Nephron progenitor cell (in vitro differentiated cells): ENCODE measurements around the gene DMD.

Experiments used
- DNase-seq: peaks from one replicate; pipeline ENCODE4 v3.0.0; 2021
- H3K27ac Mint-ChIP-seq: 2 replicates; pipeline ENCODE4 v1.8.0; 2021; ENCODE audit warnings: mild to moderate bottlenecking, moderate library complexity, mixed read lengths
- H3K27me3 Mint-ChIP-seq: 2 replicates; pipeline ENCODE4 v1.8.0; 2021; ENCODE audit warnings: mild to moderate bottlenecking, low read depth, mixed read lengths; ENCODE audit not compliant: poor library complexity
- H3K36me3 Mint-ChIP-seq: 2 replicates; pipeline ENCODE4 v1.8.0; 2021; ENCODE audit warnings: low read depth, mixed read lengths
- H3K4me1 Mint-ChIP-seq: 2 replicates; pipeline ENCODE4 v1.8.0; 2021; ENCODE audit warnings: mixed read lengths
- H3K4me3 Mint-ChIP-seq: 2 replicates; pipeline ENCODE4 v1.8.0; 2021; ENCODE audit warnings: mild to moderate bottlenecking, moderate library complexity, mixed read lengths
- H3K9me3 Mint-ChIP-seq: 2 replicates; pipeline ENCODE4 v1.8.0; 2021; ENCODE audit warnings: mild to moderate bottlenecking, moderate library complexity, mixed read lengths
- TF ChIP-seq, protein P1 (sequence below): fragments of 200-600 bp; sonication (generic); IDR thresholded peaks from 2 replicates; pipeline ENCODE4 v1.5.0; 2021; ENCODE audit warnings: antibody characterized with exemption

DMD gene

DNA sequence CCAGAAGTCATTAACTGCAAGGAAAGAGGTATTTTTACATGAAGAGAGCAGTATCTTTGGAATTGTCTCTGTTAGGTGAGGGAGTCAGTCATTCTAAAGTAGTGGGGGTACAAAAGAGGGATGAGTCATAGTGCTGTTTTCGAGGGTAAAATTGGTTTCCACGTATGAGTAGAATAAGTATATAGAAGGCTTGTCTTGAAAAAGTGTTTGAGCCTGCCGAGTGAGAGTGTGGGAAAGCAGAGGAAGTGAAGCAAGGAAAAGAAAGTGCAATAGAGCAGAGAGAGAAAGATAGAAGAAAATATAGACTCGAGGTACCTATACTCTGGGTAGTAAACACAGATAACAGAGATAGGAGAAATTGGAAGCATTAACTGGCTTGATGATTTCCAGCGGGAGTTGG, 696.4 kb downstream of the DMD start:
- Mint-ChIP-seq H3K4me1 (no peaks in the 10 kb centered on the region), H3K9me3 (no peaks in the 10 kb centered on the region), H3K27me3 (no peaks in the 10 kb centered on the region), H3K4me3 (no peak overlapping the region), H3K27ac (no peak overlapping the region), H3K36me3 (no peaks in the 10 kb centered on the region)
- no peak for DNase-seq
- TF ChIP-seq, protein P1, sequence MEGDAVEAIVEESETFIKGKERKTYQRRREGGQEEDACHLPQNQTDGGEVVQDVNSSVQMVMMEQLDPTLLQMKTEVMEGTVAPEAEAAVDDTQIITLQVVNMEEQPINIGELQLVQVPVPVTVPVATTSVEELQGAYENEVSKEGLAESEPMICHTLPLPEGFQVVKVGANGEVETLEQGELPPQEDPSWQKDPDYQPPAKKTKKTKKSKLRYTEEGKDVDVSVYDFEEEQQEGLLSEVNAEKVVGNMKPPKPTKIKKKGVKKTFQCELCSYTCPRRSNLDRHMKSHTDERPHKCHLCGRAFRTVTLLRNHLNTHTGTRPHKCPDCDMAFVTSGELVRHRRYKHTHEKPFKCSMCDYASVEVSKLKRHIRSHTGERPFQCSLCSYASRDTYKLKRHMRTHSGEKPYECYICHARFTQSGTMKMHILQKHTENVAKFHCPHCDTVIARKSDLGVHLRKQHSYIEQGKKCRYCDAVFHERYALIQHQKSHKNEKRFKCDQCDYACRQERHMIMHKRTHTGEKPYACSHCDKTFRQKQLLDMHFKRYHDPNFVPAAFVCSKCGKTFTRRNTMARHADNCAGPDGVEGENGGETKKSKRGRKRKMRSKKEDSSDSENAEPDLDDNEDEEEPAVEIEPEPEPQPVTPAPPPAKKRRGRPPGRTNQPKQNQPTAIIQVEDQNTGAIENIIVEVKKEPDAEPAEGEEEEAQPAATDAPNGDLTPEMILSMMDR = no peak

DNA sequence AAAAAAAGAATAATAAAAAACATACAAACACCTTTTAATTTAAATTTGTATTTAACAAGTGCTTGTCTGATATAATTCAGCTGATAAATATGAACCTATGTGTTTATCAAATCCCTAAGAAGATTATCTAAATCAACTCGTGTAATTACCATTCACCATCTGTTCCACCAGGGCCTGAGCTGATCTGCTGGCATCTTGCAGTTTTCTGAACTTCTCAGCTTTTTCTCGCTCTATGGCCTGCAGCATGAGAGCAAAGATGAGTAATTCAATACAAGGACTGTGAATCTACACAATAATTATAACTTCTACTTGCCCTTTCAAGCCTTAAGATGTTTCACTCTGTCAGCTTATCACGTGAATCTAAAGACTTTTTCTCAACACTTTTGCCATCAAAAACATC, 709.7 kb downstream of the DMD start:
- TF ChIP-seq, protein P1 = no peak
- Mint-ChIP-seq H3K4me1 (no peaks in the 10 kb centered on the region), H3K9me3 (no peaks in the 10 kb centered on the region), H3K36me3 (no peaks in the 10 kb centered on the region), H3K4me3 (no peak overlapping the region), H3K27me3 (no peaks in the 10 kb centered on the region), H3K27ac (no peak overlapping the region)
- no peak for DNase-seq

DNA sequence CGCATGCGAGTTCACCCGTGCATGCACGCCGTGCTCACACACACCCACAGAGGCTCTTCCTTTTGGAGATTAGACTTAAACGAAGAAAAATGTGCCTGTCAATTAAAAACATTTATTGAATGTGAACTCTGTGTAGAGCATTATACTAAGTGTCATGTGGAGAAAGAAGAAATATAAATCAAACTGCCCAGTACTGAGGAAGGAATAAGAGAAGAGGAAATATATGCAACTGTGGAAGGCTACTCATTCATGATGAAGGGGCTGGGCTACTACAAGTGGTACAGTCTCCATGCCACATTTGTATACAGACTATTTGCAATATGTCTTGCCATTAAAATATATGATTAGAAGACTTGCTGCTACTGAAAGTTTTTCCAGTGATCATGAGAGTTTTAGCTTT, 714.7 kb downstream of the DMD start:
- Mint-ChIP-seq H3K4me1 (no peaks in the 10 kb centered on the region), H3K27ac (no peak overlapping the region), H3K36me3 (no peaks in the 10 kb centered on the region), H3K27me3 (no peaks in the 10 kb centered on the region), H3K9me3 (no peaks in the 10 kb centered on the region), H3K4me3 (no peak overlapping the region)
- DNase-seq = no peak
- TF ChIP-seq, protein P1 = no peak

DNA sequence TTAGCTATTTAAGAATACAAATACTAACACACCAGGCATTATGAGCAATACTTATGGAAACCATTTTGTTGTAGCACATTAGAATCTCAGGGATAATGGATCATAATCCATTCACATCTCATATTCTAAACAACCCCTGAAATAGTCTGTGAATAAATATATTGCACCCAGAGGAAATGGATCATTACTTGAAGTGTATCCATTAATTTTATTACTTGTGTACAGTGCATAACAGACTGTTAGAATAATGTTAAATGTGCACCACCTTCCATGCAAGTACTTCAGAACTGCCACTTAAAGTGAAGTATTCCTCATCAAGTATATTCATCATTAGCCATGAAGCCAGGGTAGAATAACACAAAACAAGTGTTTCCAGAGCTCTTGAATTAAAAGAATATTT, 715.5 kb downstream of the DMD start:
- Mint-ChIP-seq H3K4me1 (no peaks in the 10 kb centered on the region), H3K27ac (no peak overlapping the region), H3K27me3 (no peaks in the 10 kb centered on the region), H3K9me3 (no peaks in the 10 kb centered on the region), H3K4me3 (no peak overlapping the region), H3K36me3 (no peaks in the 10 kb centered on the region)
- TF ChIP-seq, protein P1 = no peak
- DNase-seq = no peak

DNA sequence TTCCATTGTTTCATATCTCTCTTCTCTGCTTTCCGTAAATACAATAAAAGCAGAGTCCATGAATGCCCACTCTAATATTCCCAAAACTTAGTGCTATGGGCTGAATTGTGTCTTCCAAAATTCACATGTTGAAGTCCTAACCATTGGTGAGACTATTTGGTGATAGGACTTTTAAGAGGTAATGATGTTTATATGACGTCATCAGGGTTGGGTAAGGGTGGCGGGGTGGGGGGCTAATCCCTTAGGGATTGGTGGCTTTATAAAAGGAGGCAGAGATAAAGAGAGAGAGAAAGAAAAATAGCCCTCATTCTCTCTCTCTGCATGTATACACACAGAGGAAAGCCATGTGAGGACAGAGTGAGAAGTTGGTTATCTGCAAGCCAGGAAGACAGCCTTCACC, 722.2 kb downstream of the DMD start:
- H3K4me3 Mint-ChIP-seq = no peak overlapping the region
- no peak overlapping the region for H3K27ac Mint-ChIP-seq
- no peak for DNase-seq
- H3K36me3 Mint-ChIP-seq = no peaks in the 10 kb centered on the region
- TF ChIP-seq, protein P1 = no peak
- H3K9me3 Mint-ChIP-seq = no peaks in the 10 kb centered on the region
- H3K27me3 Mint-ChIP-seq = no peaks in the 10 kb centered on the region
- H3K4me1 Mint-ChIP-seq = no peaks in the 10 kb centered on the region

DNA sequence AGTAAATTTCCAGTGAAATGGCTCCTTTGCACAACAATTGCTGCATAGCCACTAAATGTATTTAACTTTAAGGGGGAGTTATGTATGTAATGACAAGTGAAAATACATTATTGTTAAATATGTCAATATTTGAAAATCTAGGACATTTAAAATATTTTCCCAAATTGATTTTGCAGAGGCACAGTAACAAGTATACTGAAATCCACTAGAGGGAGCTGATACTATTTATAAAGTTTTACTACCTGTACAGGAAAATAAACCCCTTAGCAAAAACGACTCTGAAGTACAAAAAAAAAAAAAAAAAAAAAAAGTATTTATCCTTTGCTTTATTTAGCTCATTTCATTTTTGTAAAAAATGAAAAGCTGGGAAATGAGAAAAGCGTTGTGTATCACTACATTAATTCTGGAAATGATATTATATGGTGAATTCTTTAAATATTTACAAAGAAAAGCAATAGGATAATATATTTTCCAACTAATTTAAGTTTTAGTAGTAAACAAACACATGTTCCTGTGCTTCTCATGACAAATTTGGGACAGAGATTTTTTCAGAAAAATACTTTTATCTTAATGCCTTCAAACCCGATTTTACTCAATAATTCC, 727.7 kb downstream of the DMD start:
- no peaks in the 10 kb centered on the region for H3K4me1 Mint-ChIP-seq
- no peak for DNase-seq
- H3K27ac Mint-ChIP-seq = no peak overlapping the region
- H3K9me3 Mint-ChIP-seq = no peaks in the 10 kb centered on the region
- H3K27me3 Mint-ChIP-seq = no peaks in the 10 kb centered on the region
- H3K36me3 Mint-ChIP-seq = no peaks in the 10 kb centered on the region
- TF ChIP-seq, protein P1 = peak; percentile 48
- no peak overlapping the region for H3K4me3 Mint-ChIP-seq
